HepG2 (cell line): ENCODE results near the gene GNAI2. TPM values are rescaled to one million over a fixed set of nuclear protein-coding genes. Genes with fewer than 3 reads are reported as not detected.
A peak's percentile ranks its signal among the peaks of the same experiment; 100 is the strongest.

Experiments used
- CHCHD3 ChIP-seq: sonication (generic); formaldehyde crosslinking; IDR thresholded peaks from 2 replicates; pipeline ENCODE4 v1.8.0; 2022; ENCODE audit warnings: mild to moderate bottlenecking, missing genetic modification reagents, moderate library complexity
- CREM ChIP-seq, 2 experiments: sonication (generic) in 1 of 2; formaldehyde crosslinking in 1 of 2; IDR thresholded peaks; 2 replicates each; pipeline versions ENCODE4 v1.4.0 to v1.6.1; 2016 to 2020; ENCODE audit warnings: antibody characterized with exemption in 1 of 2, mild to moderate bottlenecking in 1 of 2, missing genetic modification reagents in 1 of 2
- DMAP1 ChIP-seq: IDR thresholded peaks from 2 replicates; pipeline ENCODE4 v1.6.1; 2016
- FOXM1 ChIP-seq: sonication (generic); formaldehyde crosslinking; IDR thresholded peaks from 2 replicates; pipeline ENCODE4 v1.5.0; 2020; ENCODE audit warnings: missing genetic modification reagents
- GATAD1 ChIP-seq: IDR thresholded peaks from 2 replicates; pipeline ENCODE4 v1.6.1; 2016; ENCODE audit warnings: missing genetic modification reagents, missing compliant biosample characterization
- HDAC1 ChIP-seq: sonication (generic); formaldehyde crosslinking; IDR thresholded peaks from 2 replicates; pipeline ENCODE4 v1.5.1; 2020; ENCODE audit warnings: mild to moderate bottlenecking, missing genetic modification reagents
- HMGXB3 ChIP-seq: sonication (generic); formaldehyde crosslinking; IDR thresholded peaks from 2 replicates; pipeline ENCODE4 v1.4.0; 2020; ENCODE audit warnings: missing genetic modification reagents, borderline replicate concordance
- HNF4A ChIP-seq: sonication (generic); formaldehyde crosslinking; IDR thresholded peaks from 2 replicates; pipeline ENCODE4 v1.4.0; 2020; ENCODE audit warnings: missing genetic modification reagents
- KAT8 ChIP-seq: IDR thresholded peaks from 2 replicates; pipeline ENCODE4 v1.6.1; 2016; ENCODE audit warnings: missing genetic modification reagents, missing compliant biosample characterization
- NCOR1 ChIP-seq: fragments of 200-600 bp; sonication (generic); IDR thresholded peaks from 2 replicates; pipeline ENCODE4 v1.7.0; 2017; ENCODE audit warnings: antibody characterized with exemption, low read length, borderline replicate concordance
- PAXIP1 ChIP-seq: sonication (generic); formaldehyde crosslinking; conservative IDR thresholded peaks from 2 replicates; pipeline ENCODE4 v1.4.0; 2020; ENCODE audit warnings: mild to moderate bottlenecking, missing genetic modification reagents, moderate library complexity
- RBM39 ChIP-seq: fragments of 200-400 bp; formaldehyde crosslinking; IDR thresholded peaks from one replicate; pipeline ENCODE4 v1.6.1; 2018; ENCODE audit warnings: antibody characterized with exemption, mild to moderate bottlenecking, low read depth, low read length; ENCODE audit not compliant: poor library complexity, severe bottlenecking
- RFX1 ChIP-seq: fragments of 450-650 bp; IDR thresholded peaks from 2 replicates; pipeline ENCODE4 v1.6.1; 2017
- RXRB ChIP-seq: IDR thresholded peaks from 2 replicates; pipeline ENCODE4 v1.6.1; 2016; ENCODE audit warnings: borderline replicate concordance, missing genetic modification reagents, missing compliant biosample characterization
- SP4 ChIP-seq: sonication (generic); formaldehyde crosslinking; IDR thresholded peaks from 2 replicates; pipeline ENCODE4 v1.8.1; 2023; ENCODE audit warnings: mild to moderate bottlenecking, missing genetic modification reagents
- SP5 ChIP-seq: IDR thresholded peaks from 2 replicates; pipeline ENCODE4 v1.6.1; 2016; ENCODE audit warnings: low read depth, borderline replicate concordance
- TARDBP ChIP-seq: sonication (generic); formaldehyde crosslinking; IDR thresholded peaks from 2 replicates; pipeline ENCODE4 v1.8.0; 2022; ENCODE audit warnings: mild to moderate bottlenecking, missing genetic modification reagents
- YEATS2 ChIP-seq: sonication (generic); formaldehyde crosslinking; IDR thresholded peaks from 2 replicates; pipeline ENCODE4 v1.4.0; 2020; ENCODE audit warnings: missing genetic modification reagents, borderline replicate concordance
- ZFX ChIP-seq: sonication (generic); formaldehyde crosslinking; IDR thresholded peaks from 2 replicates; pipeline ENCODE4 v1.4.0; 2020; ENCODE audit warnings: mild to moderate bottlenecking, low read depth, missing genetic modification reagents, moderate library complexity
- ZNF367 ChIP-seq: sonication (generic); formaldehyde crosslinking; IDR thresholded peaks from 2 replicates; pipeline ENCODE4 v1.4.0; 2020; ENCODE audit warnings: missing genetic modification reagents, borderline replicate concordance
- ZSCAN5A ChIP-seq: sonication (generic); formaldehyde crosslinking; IDR thresholded peaks from 2 replicates; pipeline ENCODE4 v1.8.0; 2022; ENCODE audit warnings: mild to moderate bottlenecking, missing genetic modification reagents, borderline replicate concordance
- polyA plus RNA-seq, 8 experiments: library from polyadenylated mRNA; depleted of rRNA in 3 of 8; stranded (reverse) in 7 of 8; unstranded in 1 of 8; fragments of >200 nt; fragmentation: Illumina TruSeq in 4 of 8; extraction: Trizol in 4 of 8; gene quantifications; 2 replicates each; pipeline versions ENCODE4 v1.2.1 to v1.2.3, GENCODE V29; 2011 to 2016; ENCODE audit warnings: low read depth in 4 of 8, missing spikeins in 1 of 8, mixed read lengths in 1 of 8; ENCODE audit not compliant: insufficient read depth in 1 of 8
- total RNA-seq, 5 experiments: library from RNA; depleted of rRNA; stranded (reverse); fragments of >200 nt; fragmentation: Illumina TruSeq; extraction: Trizol; gene quantifications; 2 replicates each; pipeline ENCODE4 v1.2.3, GENCODE V29; 2016; ENCODE audit warnings: low read depth in 1 of 5

Gene GNAI2
- total and polyA plus RNA-seq, 2 of the 13 experiments (the other 11 are each of a cell fraction or from before 2014, with no cell fraction given), result 51.1 to 66.2 TPM

DNA sequence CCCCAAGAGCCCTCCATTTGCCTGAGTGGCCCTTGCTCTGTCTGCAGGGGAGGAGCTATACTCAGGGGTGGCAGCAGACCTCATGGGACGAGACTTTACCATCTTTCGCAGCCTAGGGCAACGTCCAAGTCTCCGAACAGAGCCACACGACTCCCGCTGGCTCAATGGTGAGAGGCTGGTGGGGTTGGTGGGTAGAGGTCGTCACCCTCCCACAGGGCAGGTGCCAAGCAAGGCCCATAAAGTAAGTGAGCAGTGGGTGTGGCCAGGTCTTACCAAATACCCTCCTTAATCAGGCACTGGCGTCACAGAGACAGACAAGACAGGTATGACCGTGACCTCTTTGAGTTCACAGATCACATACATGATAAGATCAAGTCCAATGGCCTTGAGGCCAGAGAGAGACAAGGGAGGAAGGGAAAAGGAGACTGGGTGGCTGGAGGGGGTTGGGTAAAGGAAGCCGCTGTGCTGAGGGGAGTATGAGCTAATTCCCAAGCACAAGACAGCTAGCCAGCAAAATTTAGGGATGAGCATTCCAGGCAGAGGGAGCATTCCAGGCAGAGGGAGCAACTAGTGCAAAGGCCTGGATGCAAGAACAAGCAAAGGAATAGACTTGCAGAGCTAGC, 35.4 kb downstream of the GNAI2 start (continued):
- TF ChIP-seq HMGXB3 (CRISPR knock-in tag) (no peak), HDAC1 (CRISPR knock-in tag) (0 out of 2 replicates have a peak, but pooled peaks have one; percentile 3), HNF4A (CRISPR knock-in tag) (peak; percentile 75), GATAD1 (CRISPR knock-in tag) (0 out of 2 replicates have a peak, but pooled peaks have one; percentile 15), RBM39 (peak; percentile 12), ZFX (CRISPR knock-in tag) (peak; percentile 13; the same call in 1 of the 2 replicates), FOXM1 (CRISPR knock-in tag) (no peak), KAT8 (CRISPR knock-in tag) (peak; percentile 33; the same call in 1 of the 2 replicates), YEATS2 (CRISPR knock-in tag) (peak; percentile 9; the same call in 1 of the 2 replicates), DMAP1 (CRISPR knock-in tag) (peak; percentile 60), SP4 (0 out of 2 replicates have a peak, but pooled peaks have one; percentile 37), CREM (IDR thresholded peaks at IDR 0.05) (peak; percentile 70; the same call in 1 of the 2 replicates), CREM (CRISPR knock-in tag; IDR thresholded peaks at IDR 0.05) (no peak), ZNF367 (CRISPR knock-in tag) (no peak), PAXIP1 (peak; percentile 65), RXRB (CRISPR knock-in tag) (peak; percentile 82), TARDBP (CRISPR knock-in tag) (0 out of 2 replicates have a peak, but pooled peaks have one; percentile 43), RFX1 (no peak), CHCHD3 (no peak), ZSCAN5A (CRISPR knock-in tag) (0 out of 2 replicates have a peak, but pooled peaks have one; percentile 43), SP5 (0 out of 2 replicates have a peak, but pooled peaks have one; percentile 45), NCOR1 (peak; percentile 87; the same call in 1 of the 2 replicates)
